Activated CD4-positive, alpha-beta T cell treated with anti-CD3 and anti-CD28 coated beads for 1 hour (primary cell): Measurements from ENCODE around the gene ZPLD1.

Source experiments
- DNase-seq: peaks from one replicate; pipeline ENCODE4 v3.0.0-alpha.2; 2020

Gene ZPLD1

GRCh38 chr3:102471001-102471400 is 36.2 kb downstream of the ZPLD1 start:
- no peak for DNase-seq

DNA sequence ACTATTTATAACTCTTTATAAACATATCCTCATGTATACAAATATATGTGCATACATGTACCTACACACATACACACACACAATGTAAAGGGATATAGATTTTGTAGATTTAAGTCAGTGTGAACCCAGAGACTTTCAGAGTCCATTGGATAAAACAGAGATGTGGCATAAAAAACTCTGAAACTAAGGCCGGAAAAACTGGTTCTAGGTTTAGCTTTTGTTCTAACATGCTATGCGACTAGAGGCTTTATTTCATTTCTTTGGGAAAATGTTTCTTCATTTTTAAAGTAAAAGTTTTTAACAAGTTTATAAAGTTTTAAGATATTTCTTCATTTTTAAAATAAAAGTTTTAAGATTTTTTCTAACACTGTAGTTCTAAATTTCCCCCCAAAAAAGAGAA is 36.7 kb downstream of the ZPLD1 start:
- no peak for DNase-seq

GRCh38 chr3:102473648-102474047 is 38.8 kb downstream of the ZPLD1 start:
- DNase-seq = no peak

DNA sequence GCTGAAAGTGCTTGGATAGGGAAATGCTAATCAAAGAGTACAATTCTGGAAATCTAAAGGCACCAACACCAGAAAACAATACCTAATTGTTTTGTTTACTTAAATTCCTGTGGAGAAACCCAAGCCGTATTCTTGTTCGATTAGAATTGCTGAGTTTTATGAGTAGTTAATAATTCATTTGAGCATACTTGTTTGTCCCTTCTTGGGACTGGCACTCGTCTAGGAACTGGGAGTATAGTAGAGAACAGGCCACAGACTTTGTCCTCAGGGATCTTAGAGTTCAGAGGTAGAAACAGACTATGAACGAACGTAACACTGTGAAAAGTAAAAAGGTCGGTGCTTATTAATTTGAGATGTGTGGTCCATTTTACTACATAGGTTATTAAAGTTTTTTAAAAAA is 39.4 kb downstream of the ZPLD1 start:
- no peak for DNase-seq

GRCh38 chr3:102476198-102476597 is 41.4 kb downstream of the ZPLD1 start:
- DNase-seq = no peak

DNA sequence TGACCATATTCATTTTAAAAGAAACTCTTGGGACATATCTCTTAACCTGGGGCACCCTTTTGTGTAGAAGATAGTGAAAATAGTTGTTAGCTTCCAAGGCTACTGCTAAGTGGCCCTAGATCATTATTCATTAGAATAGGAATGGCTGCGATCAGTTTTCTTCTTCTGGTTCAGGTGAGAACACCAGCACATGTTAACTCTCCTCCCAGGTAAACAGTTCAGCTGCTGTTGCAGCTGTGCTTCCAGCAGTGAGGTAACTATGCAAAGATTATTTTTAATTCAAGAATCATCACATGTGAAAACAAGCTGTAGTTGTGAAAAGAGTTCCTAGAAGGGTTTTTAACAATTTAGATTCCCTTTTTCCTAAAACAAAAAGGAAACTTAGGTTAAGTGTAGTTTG is 43.3 kb downstream of the ZPLD1 start:
- DNase-seq = no peak

GRCh38 chr3:102480139-102480538 is 45.3 kb downstream of the ZPLD1 start:
- DNase-seq = no peak

DNA sequence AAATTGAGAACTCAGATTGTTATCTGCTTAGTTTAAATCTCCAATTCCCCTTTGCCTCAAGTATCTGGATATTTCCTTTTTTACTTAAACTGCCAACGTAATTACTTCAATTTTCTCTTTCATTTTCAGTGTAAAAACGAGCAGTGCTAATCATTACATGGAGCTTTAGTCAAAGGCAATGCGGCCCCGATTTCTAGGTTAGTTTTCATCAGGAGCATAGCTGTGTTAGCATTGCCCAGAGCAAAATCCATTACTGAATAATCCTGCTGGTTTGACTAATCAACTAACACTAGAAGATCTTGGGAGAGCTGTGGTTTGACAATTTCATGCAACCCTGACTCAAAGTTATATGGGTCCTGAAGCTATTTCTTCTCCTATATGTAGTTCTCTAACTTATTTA is 46.2 kb downstream of the ZPLD1 start:
- DNase-seq = no peak

- no peak for DNase-seq
Observed at GRCh38 chr3:102483556-102483955, 48.7 kb downstream of the ZPLD1 start.

DNA sequence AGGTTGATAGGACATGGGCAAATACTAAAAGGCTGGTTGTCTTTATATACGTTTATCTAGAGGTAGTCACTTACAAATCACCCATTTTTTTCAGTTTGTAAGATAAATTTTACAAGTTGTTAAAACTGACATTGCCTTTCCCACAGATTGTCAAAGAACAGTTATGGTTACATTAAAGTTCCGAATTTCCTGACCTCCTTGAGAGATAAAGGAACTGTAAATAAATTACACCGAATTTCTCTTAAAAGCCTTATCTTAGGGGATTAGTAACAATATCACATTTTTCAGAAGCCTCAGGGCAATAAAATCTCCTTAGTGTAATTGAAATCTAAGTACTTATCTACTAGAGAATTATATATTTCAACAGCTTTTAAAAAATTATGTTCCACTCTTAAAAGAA is 49.5 kb downstream of the ZPLD1 start:
- DNase-seq = no peak

- no peak for DNase-seq
Observed at GRCh38 chr3:102485701-102486100, 50.9 kb downstream of the ZPLD1 start.

GRCh38 chr3:102488331-102488730 is 53.5 kb downstream of the ZPLD1 start:
- no peak for DNase-seq

- no peak for DNase-seq
Observed at GRCh38 chr3:102492300-102492699, 57.5 kb downstream of the ZPLD1 start.

GRCh38 chr3:102497571-102497970 is 62.8 kb downstream of the ZPLD1 start:
- no peak for DNase-seq

DNA sequence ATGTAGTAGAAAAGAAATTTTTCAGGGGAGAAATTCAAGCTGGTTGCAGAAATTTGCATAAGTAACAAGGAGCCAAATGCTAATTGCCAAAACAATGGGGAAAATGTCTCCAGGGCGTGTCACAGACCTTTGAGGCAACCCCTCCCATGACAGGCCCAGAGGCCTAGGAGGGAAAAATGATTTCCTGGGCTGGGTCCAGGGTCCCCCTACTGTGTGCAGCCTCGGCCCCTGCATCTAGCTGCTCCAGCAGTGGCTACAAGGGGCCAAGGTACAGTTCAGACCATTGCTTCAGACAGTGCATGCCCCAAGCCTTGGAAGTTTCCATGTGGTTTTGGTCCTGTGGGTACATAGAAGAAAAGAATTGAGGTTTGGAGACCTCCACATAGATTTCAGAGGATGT is 70.7 kb downstream of the ZPLD1 start:
- DNase-seq = no peak

DNA sequence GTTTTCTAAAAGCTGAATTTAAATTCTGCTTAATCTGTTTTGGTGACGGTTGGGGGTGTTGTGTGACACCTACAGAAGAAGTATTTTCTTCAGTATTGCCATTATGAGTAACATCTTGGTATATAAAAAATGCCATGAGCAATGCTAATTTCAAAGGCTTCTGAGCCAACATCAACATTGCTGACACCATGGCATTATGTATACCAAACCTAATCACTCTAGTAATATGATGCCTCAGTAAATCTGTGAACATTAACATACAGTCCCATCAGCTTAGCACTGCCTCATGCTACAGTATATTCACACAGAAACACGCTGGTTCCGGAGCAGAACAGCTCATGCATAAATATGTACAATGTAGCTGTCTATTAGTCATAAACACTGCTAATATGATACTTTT is 75.8 kb downstream of the ZPLD1 start:
- DNase-seq = no peak

DNA sequence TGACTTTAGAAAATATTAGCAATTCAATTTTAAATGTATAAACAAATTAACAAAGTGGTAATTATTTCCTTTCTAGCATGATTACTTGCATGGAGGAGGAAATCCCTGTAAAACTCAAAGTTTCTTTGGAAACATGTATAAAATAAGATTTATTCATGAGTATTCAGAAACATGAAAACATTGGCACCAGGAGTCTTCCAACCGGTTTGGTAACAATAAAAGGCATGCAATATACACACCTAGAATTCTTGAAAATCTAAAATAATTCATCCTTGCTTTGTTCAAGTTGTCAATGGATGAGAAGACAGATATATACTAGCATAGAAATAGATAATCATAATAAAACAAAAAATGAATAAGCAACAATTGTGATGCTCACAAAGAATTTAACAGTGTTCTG is 76.4 kb downstream of the ZPLD1 start:
- no peak for DNase-seq

DNA sequence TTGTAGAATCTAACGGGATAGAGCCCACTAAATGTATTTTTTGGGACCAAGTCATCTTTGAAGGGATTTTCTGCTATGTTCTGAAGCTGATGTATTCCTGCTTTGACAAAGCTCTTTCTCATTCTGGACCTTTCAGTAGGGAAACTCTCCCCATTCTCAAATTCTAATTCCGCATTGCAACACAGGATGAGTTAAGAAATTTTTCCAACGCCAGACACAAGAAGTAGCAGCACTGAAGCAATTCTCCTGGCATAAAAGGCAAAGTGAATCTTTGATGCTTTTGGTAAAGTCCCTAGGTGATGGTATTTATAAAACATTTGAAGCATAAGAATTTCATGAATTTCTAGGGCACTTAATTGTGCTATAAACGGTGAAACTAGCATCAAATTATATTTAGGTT is 76.8 kb downstream of the ZPLD1 start:
- DNase-seq = no peak

DNA sequence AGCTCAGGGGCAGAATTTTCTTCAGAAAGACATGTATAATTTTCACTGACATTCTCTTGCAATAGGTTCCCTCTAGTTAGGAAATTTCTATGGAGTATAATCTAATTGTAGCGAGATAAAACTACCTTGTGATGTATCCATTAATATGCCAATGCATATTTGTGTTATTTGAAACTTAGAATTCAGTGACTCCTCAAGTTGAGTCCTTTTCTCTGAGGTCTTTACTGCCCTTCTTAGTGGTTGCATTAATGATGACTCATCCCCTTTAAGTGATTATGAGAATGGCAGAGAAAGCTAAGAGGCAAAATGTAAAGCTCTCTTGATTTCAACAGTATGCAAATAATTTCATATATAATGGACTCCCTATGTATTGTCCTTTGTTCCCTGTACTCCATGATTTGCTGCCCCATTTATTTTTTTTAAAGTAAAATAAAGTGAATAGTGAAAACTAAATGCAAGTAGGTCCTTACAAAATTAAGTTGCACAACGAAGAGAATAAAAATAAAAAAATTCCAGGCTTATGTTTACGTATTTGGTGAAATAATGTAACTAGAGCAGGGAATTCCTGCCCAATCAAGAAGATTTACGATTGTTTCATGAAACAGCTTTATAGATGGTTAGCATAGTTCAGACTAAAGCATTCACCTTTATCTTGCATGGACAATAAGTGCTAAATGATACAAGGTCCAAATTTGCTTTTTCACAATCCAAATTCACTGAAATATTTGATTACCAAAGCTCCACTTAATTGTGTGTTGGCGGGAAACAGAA is 78.1 kb downstream of the ZPLD1 start:
- no peak for DNase-seq

- no peak for DNase-seq
Observed at GRCh38 chr3:102514241-102514640, 79.4 kb downstream of the ZPLD1 start.

GRCh38 chr3:102521246-102521645 is 86.4 kb downstream of the ZPLD1 start:
- no peak for DNase-seq

GRCh38 chr3:102525624-102526023 is 90.8 kb downstream of the ZPLD1 start:
- DNase-seq = no peak

DNA sequence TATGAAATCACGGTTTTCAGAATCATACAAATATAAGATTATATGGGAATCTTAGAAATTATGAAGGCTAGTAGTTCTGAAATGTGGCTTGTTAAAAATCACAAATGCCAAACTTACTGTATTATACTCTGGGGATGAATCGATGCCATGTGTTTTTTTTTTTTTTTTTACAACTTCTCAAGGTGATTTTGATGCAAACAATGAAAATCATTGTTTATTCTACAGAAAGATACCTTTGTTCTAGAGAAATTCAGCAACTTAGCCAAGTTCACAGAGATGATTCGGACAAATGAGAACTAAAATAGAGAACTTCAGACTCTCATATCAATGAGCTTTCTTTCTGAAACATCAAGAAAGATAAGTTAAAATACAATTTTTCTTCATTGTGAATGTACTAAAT is 92.0 kb downstream of the ZPLD1 start:
- DNase-seq = no peak

DNA sequence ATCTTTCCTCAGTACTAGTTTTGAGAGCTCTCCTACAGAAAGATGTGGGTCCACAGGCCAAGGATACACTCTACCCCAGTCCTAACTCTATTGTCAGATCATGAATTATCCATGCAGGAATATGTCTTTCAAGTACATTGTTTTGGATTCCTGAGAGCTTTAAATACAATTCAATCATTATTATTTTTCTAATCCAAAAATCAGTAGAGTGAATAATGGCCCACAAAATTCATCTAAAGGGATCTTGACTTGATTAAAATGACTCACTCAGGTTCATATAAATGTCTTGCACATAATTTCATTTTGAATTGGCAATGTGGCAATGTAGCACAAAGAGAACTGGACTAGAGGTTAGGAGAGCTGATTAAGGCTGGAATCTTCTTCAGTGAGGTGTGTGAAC is 93.9 kb downstream of the ZPLD1 start:
- no peak for DNase-seq
